ENCODE results near the gene RPL5.
A peak's percentile ranks its signal among the peaks of the same experiment; 100 is the strongest.
"Not testable (repeated sequence)": the region's sequence is repeated elsewhere in the genome, so short reads cannot be mapped to it uniquely, and the experiment has no call there.

Gene RPL5

GRCh38 chr1:92831762-92832536 lies at the start of gene RPL5:
RPL5 (plus strand) TSS chr1:92832040; CDS start chr1:92832115, 75 bp downstream.
- peak; percentile 83 for DNase-seq (ENCODE audit: low read depth)

- not testable (repeated sequence) for DNase-seq (ENCODE audit: low read depth)
These were observed 48.3 kb upstream of the RPL5 start for GRCh38 chr1:92783550-92783949.

- no peak for DNase-seq (ENCODE audit: low read depth)
These were observed 47.7 kb upstream of the RPL5 start for GRCh38 chr1:92784021-92784638.

GRCh38 chr1:92784639-92785500 lies 47.0 kb upstream of the RPL5 start, which contains the start of gene EVI5:
EVI5 (minus strand) TSS chr1:92785108; CDS start chr1:92736546, 48,562 bp downstream.
- DNase-seq (ENCODE audit: low read depth) = peak; percentile 89

- no peak for DNase-seq (ENCODE audit: low read depth)
These were observed 45.5 kb upstream of the RPL5 start for GRCh38 chr1:92786111-92786901.

GRCh38 chr1:92790081-92790480 lies 41.8 kb upstream of the RPL5 start:
- DNase-seq (ENCODE audit: low read depth) = no peak

GRCh38 chr1:92790867-92791266 lies 41.0 kb upstream of the RPL5 start:
- DNase-seq (ENCODE audit: low read depth) = no peak

GRCh38 chr1:92791487-92792066 lies 40.3 kb upstream of the RPL5 start:
- no peak for DNase-seq (ENCODE audit: low read depth)

GRCh38 chr1:92792340-92792782 lies 39.5 kb upstream of the RPL5 start:
- no peak for DNase-seq (ENCODE audit: low read depth)

- DNase-seq (ENCODE audit: low read depth) = no peak
These were observed 36.7 kb upstream of the RPL5 start for GRCh38 chr1:92795166-92795565.

- no peak for DNase-seq (ENCODE audit: low read depth)
These were observed 34.5 kb upstream of the RPL5 start for GRCh38 chr1:92797297-92797696.

- DNase-seq (ENCODE audit: low read depth) = peak; percentile 76
These were observed 33.9 kb upstream of the RPL5 start for GRCh38 chr1:92797961-92798360.

GRCh38 chr1:92803140-92803887 lies 28.5 kb upstream of the RPL5 start:
- DNase-seq (ENCODE audit: low read depth) = no peak

GRCh38 chr1:92804721-92805201 lies 27.1 kb upstream of the RPL5 start:
- peak; percentile 98 for DNase-seq (ENCODE audit: low read depth)

GRCh38 chr1:92805216-92805615 lies 26.6 kb upstream of the RPL5 start:
- no peak for DNase-seq (ENCODE audit: low read depth)

GRCh38 chr1:92808381-92808780 lies 23.5 kb upstream of the RPL5 start:
- no peak for DNase-seq (ENCODE audit: low read depth)

GRCh38 chr1:92816732-92817131 lies 15.1 kb upstream of the RPL5 start:
- no peak for DNase-seq (ENCODE audit: low read depth)

- DNase-seq (ENCODE audit: low read depth) = no peak
These were observed 14.6 kb upstream of the RPL5 start for GRCh38 chr1:92817137-92817697.

- no peak for DNase-seq (ENCODE audit: low read depth)
These were observed 13.7 kb upstream of the RPL5 start for GRCh38 chr1:92817986-92818764.
